Stomach (tissue), 9 donors: ENCODE results near the gene IFNGR2. TPM values are rescaled to one million over a fixed set of nuclear protein-coding genes. Genes with fewer than 3 reads are reported as not detected.
A peak's percentile ranks its signal among the peaks of the same experiment; 100 is the strongest.
"Not testable (repeated sequence)": the region's sequence is repeated elsewhere in the genome, so short reads cannot be mapped to it uniquely, and the experiment has no call there.

Experiments used
- DNase-seq, 2 donors: peaks; one replicate each; pipeline versions ENCODE4 v3.0.0 to v3.0.0-alpha.2; 2013 to 2019
- H3K27ac ChIP-seq, 5 donors: fragments of 200-600 bp in 4 of 5; sonication (generic) in 4 of 5; one replicate each; pipeline ENCODE4 v1.5.1; 2013 to 2019; ENCODE audit warnings: mild to moderate bottlenecking in 1 of 5, moderate library complexity in 1 of 5
- H3K27me3 ChIP-seq, 3 donors: fragments of 200-600 bp; sonication (generic); one replicate each; pipeline ENCODE4 v1.5.1; 2017 to 2019; ENCODE audit warnings: mixed run types in 1 of 3
- H3K36me3 ChIP-seq, 4 donors: fragments of 200-600 bp; sonication (generic); 1 replicate in 3 of 4; 2 replicates in 1 of 4; pipeline ENCODE4 v1.5.1; 2016 to 2019
- H3K4me1 ChIP-seq, 4 donors: fragments of 200-600 bp; sonication (generic); one replicate each; pipeline ENCODE4 v1.5.1; 2016 to 2019
- H3K4me3 ChIP-seq, 4 donors: fragments of 200-600 bp; sonication (generic) in 3 of 4; one replicate each; pipeline ENCODE4 v1.5.1; 2016 to 2019; ENCODE audit warnings: mild to moderate bottlenecking in 1 of 4
- H3K9me3 ChIP-seq, 4 donors: fragments of 200-600 bp; sonication (generic); one replicate each; pipeline ENCODE4 v1.5.1; 2016 to 2019
- CTCF ChIP-seq, 7 experiments: fragments of 450-650 bp in 4 of 7; fragments of 200-600 bp in 3 of 7; sonication (generic) in 3 of 7; IDR thresholded peaks; one replicate each; pipeline ENCODE4 v1.5.1; 2016 to 2019; ENCODE audit warnings: antibody characterized with exemption in 7 of 7, control low read depth in 2 of 7, mild to moderate bottlenecking in 1 of 7
- EP300 ChIP-seq: sonication (generic); formaldehyde crosslinking; IDR thresholded peaks from one replicate; pipeline ENCODE4 v1.6.1; 2017; ENCODE audit warnings: antibody characterized with exemption
- POLR2A ChIP-seq, 4 donors: fragments of 450-650 bp; IDR thresholded peaks; one replicate each; pipeline ENCODE4 v1.6.1; 2016; ENCODE audit warnings: antibody characterized with exemption in 4 of 4, control low read depth in 2 of 4, mild to moderate bottlenecking in 1 of 4, moderate library complexity in 1 of 4
- POLR2AphosphoS5 ChIP-seq, 3 donors: sonication (generic); formaldehyde crosslinking; IDR thresholded peaks; one replicate each; pipeline ENCODE4 v1.6.1; 2016; ENCODE audit warnings: antibody characterized with exemption in 3 of 3
- WGBS, 5 donors: extraction: QIAGEN DNeasy Blood & Tissue Kit in 3 of 5; methylation state at CpG; one replicate each; pipeline versions ENCODE4 v1.1.5 to v1.1.7; 2013 to 2018; 5-methylcytosine and 5-hydroxymethylcytosine counted together
- intact Hi-C: fragments of 100-400 bp; cut with DNase I; formaldehyde crosslinking; loops from one replicate; pipeline ENCODE4 v1.15.1; 2023; ENCODE audit warnings: low total_unique reads
- polyA plus RNA-seq, 3 donors: library from polyadenylated mRNA; stranded (reverse); fragments of 200-250 nt; gene quantifications; one replicate each; pipeline ENCODE4 v1.2.3, GENCODE V29; 2013
- total RNA-seq, 5 donors: library from RNA; depleted of rRNA; stranded (reverse); fragments of >200 nt; gene quantifications; one replicate each; pipeline versions ENCODE4 v1.1.0 to v1.2.3, GENCODE V29; 2014 to 2016
- donor health status: healthy with polysubstance abuse.
- donor health status: Bipolar disorder and iron deficiency.
- donor health status: healthy.

Gene IFNGR2
- total and polyA plus RNA-seq, 8 donors = 35.2 to 89.3 (median 59.3) TPM

DNA sequence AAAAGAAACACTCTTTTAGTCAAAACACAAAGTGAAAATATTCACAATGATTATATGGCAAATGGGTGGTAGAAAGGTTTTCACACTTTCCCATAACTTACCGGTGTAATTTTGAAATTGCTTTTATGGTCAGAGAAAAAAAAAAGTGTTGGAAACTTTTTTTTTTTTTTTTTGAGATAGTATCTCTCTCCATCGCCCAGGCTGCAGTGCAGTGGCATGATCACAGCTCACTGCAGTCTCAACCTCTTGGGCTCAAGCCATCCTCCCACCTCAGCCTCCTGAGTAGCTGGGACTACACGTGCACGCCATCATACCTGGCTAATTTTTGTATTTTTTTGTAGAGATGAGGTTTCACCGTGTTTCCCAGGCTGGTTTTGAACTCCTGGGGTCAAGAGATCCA is 3.3 kb downstream of the IFNGR2 start:
- peaks cover 0 to 11% (median 7%) of the 10 kb centered on the region in 4 donors for H3K36me3 ChIP-seq
- no peak for TF ChIP-seq POLR2AphosphoS5 (IDR thresholded peaks at IDR 0.05)
- TF ChIP-seq POLR2A (IDR thresholded peaks at IDR 0.05) = no peak
- no peak for TF ChIP-seq EP300
- TF ChIP-seq CTCF (IDR thresholded peaks at IDR 0.05) = no peak
- peak overlapping the region in 4 of 5 donors; percentile 13 to 97 (median 96) for H3K27ac ChIP-seq
- intact Hi-C loops = no loop called here
- H3K4me3 ChIP-seq = peak overlapping the region in 1 of 4 donors; percentile 64
- no peaks in the 10 kb centered on the region for H3K9me3 ChIP-seq
- DNase-seq = no peak
- no peaks in the 10 kb centered on the region for H3K27me3 ChIP-seq
- WGBS, 5 donors = 59 to 76% (median 66%) methylated on average over 5 of the region's 5 CpGs
- peaks cover 30 to 72% (median 57%) of the 10 kb centered on the region in 4 donors for H3K4me1 ChIP-seq

DNA sequence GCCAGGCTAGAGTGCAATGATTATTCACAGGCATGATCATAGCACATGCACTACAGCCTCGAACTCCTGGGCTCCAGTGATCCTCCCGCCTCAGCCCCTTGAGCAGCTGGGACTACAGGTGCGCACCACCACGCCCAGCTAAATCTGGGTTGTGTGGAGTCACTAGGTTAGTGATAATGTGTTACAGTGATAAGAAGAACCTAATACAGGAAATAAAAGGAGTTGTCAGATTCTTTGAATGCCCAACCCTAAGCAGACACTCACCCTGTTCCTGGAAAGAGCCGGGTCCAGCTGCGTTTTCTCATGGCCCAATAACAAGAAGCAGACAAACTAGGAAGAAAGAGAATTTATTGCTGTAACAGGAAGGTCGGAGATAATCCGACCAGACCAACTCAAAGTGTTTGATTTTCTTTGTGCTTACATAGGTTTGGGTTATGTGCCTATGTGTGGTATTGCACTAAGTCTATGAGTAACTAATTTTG is 8.8 kb downstream of the IFNGR2 start:
- H3K4me1 ChIP-seq = peaks cover 28 to 80% (median 54%) of the 10 kb centered on the region in 4 donors
- H3K27me3 ChIP-seq = no peaks in the 10 kb centered on the region
- no peaks in the 10 kb centered on the region for H3K9me3 ChIP-seq
- 28 to 58% (median 39%) methylated on average over 8 of the region's 8 CpGs for WGBS, 5 donors
- TF ChIP-seq POLR2A (IDR thresholded peaks at IDR 0.05) (no peak), POLR2AphosphoS5 (IDR thresholded peaks at IDR 0.05) (peak in 2 of 3 donors; percentile 25 to 60)
- H3K36me3 ChIP-seq = peaks cover 11 to 42% (median 38%) of the 10 kb centered on the region in 4 donors
- intact Hi-C loops = no loop called here
- no peak overlapping the region for H3K4me3 ChIP-seq
- DNase-seq = peak; percentile 56 to 82
- H3K27ac ChIP-seq = peak overlapping the region in 4 of 5 donors; percentile 52 to 80 (median 72)

- H3K9me3 ChIP-seq = not testable (repeated sequence)
Measured at GRCh38 chr21:33412439-33412831, 9.2 kb downstream of the IFNGR2 start.

GRCh38 chr21:33412832-33413519 is 9.8 kb downstream of the IFNGR2 start:
- TF ChIP-seq POLR2AphosphoS5 (IDR thresholded peaks at IDR 0.05) (peak in 1 of 3 donors; percentile 15), CTCF (IDR thresholded peaks at IDR 0.05) (no peak)
- Histone ChIP-seq H3K36me3 (peaks cover 11 to 51% (median 45%) of the 10 kb centered on the region in 4 donors), H3K27ac (peak overlapping the region; percentile 11 to 80 (median 77)), H3K27me3 (no peaks in the 10 kb centered on the region), H3K9me3 (no peaks in the 10 kb centered on the region), H3K4me1 (peaks cover 23 to 73% (median 51%) of the 10 kb centered on the region in 4 donors), H3K4me3 (no peak overlapping the region)
- 28 to 51% (median 30%) methylated on average over 9 of the region's 9 CpGs for WGBS, 5 donors
- DNase-seq = peak; percentile 37 to 60
- intact Hi-C loops = no loop called here

More at GRCh38 chr21:33412439-33412831, 9.2 kb downstream of the IFNGR2 start:
- H3K4me1 ChIP-seq = peaks cover 24 to 75% (median 50%) of the 10 kb centered on the region in 4 donors
- H3K27me3 ChIP-seq, DNase-seq, H3K4me3 ChIP-seq, intact Hi-C loops: not testable (repeated sequence)
- peak overlapping the region; percentile 11 to 80 (median 77) for H3K27ac ChIP-seq
- peaks cover 11 to 47% (median 42%) of the 10 kb centered on the region in 4 donors for H3K36me3 ChIP-seq
- WGBS, 5 donors = 65 to 79% (median 75%) methylated on average over 12 of the region's 12 CpGs

DNA sequence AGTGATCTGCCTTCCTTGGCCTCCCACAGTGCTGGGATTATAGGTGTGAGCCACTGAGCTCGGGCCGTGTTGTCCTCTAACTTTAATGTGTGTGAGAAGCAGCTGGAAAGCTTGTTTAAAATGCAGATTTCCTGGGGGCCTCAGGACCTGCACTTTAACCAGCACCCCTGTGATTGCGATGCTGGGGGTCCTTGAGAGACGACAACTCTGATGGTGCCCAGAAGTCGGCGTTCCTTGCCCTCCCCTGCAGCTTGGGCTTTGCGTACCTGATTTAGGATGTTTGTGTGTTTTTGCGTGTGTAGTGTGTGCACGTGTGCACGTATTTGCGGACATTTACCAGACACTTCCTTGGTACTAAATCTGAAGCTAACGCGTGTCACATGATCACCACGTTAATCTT is 10.9 kb downstream of the IFNGR2 start:
- intact Hi-C loops = no loop called here
- Histone ChIP-seq H3K9me3 (no peaks in the 10 kb centered on the region), H3K27ac (peak overlapping the region in 3 of 5 donors; percentile 65 to 80 (median 78)), H3K4me3 (no peak overlapping the region), H3K27me3 (no peaks in the 10 kb centered on the region), H3K4me1 (peaks cover 30 to 74% (median 56%) of the 10 kb centered on the region in 4 donors), H3K36me3 (peaks cover 11 to 60% (median 50%) of the 10 kb centered on the region in 4 donors)
- DNase-seq = no peak
- no peak for TF ChIP-seq POLR2AphosphoS5 (IDR thresholded peaks at IDR 0.05)
- no peak for TF ChIP-seq POLR2A (IDR thresholded peaks at IDR 0.05)
- no peak for TF ChIP-seq EP300
- no peak for TF ChIP-seq CTCF (IDR thresholded peaks at IDR 0.05)
- 83 to 92% (median 86%) methylated on average over 14 of the region's 14 CpGs for WGBS, 5 donors
